Body of pancreas (tissue), 4 donors: Measurements from ENCODE around the gene RASGRP1.

Experiments
- POLR2A ChIP-seq, 3 donors: fragments of 450-650 bp; IDR thresholded peaks; one replicate each; pipeline ENCODE4 v1.6.1; 2016; ENCODE audit warnings: antibody characterized with exemption in 3 of 3, mild to moderate bottlenecking in 2 of 3
- TF ChIP-seq, protein P1 (sequence below), 7 experiments: fragments of 450-650 bp in 4 of 7; fragments of 200-600 bp in 3 of 7; sonication (generic) in 3 of 7; IDR thresholded peaks; one replicate each; pipeline ENCODE4 v1.5.1; 2016 to 2019; ENCODE audit warnings: antibody characterized with exemption in 7 of 7

- TF ChIP-seq POLR2A (IDR thresholded peaks at IDR 0.05) = no peak
- TF ChIP-seq, protein P1, sequence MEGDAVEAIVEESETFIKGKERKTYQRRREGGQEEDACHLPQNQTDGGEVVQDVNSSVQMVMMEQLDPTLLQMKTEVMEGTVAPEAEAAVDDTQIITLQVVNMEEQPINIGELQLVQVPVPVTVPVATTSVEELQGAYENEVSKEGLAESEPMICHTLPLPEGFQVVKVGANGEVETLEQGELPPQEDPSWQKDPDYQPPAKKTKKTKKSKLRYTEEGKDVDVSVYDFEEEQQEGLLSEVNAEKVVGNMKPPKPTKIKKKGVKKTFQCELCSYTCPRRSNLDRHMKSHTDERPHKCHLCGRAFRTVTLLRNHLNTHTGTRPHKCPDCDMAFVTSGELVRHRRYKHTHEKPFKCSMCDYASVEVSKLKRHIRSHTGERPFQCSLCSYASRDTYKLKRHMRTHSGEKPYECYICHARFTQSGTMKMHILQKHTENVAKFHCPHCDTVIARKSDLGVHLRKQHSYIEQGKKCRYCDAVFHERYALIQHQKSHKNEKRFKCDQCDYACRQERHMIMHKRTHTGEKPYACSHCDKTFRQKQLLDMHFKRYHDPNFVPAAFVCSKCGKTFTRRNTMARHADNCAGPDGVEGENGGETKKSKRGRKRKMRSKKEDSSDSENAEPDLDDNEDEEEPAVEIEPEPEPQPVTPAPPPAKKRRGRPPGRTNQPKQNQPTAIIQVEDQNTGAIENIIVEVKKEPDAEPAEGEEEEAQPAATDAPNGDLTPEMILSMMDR (IDR thresholded peaks at IDR 0.05) = no peak
Observed at GRCh38 chr15:38598749-38599148, 34.1 kb upstream of the RASGRP1 start.
